Measurements from ENCODE around the gene CCDC38. TPM values are rescaled to one million over a fixed set of nuclear protein-coding genes. Genes with fewer than 3 reads are reported as not detected.

CCDC38 gene
- total RNA-seq, 4 donors from 2014 or later: 0.17 TPM; not detected in 3

- H3K4me3 ChIP-seq: no peak overlapping the region
- H3K4me1 ChIP-seq: no peaks in the 10 kb centered on the region
- H3K36me3 ChIP-seq: no peaks in the 10 kb centered on the region
- H3K27ac ChIP-seq (replicated peaks in 1 of 4): no peak overlapping the region
- H3K27me3 ChIP-seq: peaks cover 0 to 13% (median 0%) of the 10 kb centered on the region in 4 donors
- no peak for TF ChIP-seq CTCF (IDR thresholded peaks at IDR 0.05)
- TF ChIP-seq EP300 (IDR thresholded peaks at IDR 0.05): no peak
- TF ChIP-seq POLR2A (IDR thresholded peaks at IDR 0.05; ENCODE audit: low read depth): no peak
- TF ChIP-seq POLR2AphosphoS5 (IDR thresholded peaks at IDR 0.05): no peak
- H3K9me3 ChIP-seq: no peaks in the 10 kb centered on the region
- intact Hi-C loops (cut with DNase I): no loop called here
- DNase-seq (ENCODE audit: extremely low spot score): no peak
- WGBS: 75% methylated on average over 3 of the region's 3 CpGs
Observed at GRCh38 chr12:95890958-95891357, 51.5 kb downstream of the CCDC38 start.

GRCh38 chr12:95887311-95887710 is 55.1 kb downstream of the CCDC38 start:
- intact Hi-C loops (cut with DNase I): no loop called here
- TF ChIP-seq EP300 (IDR thresholded peaks at IDR 0.05) (no peak), CTCF (IDR thresholded peaks at IDR 0.05) (no peak), POLR2A (IDR thresholded peaks at IDR 0.05; ENCODE audit: low read depth) (no peak), POLR2AphosphoS5 (IDR thresholded peaks at IDR 0.05) (no peak)
- no peak overlapping the region for H3K4me3 ChIP-seq
- no peaks in the 10 kb centered on the region for H3K36me3 ChIP-seq
- H3K9me3 ChIP-seq: peaks cover 0 to 7% (median 0%) of the 10 kb centered on the region in 4 donors
- WGBS: 77% methylated on average over 5 of the region's 5 CpGs
- H3K4me1 ChIP-seq: no peaks in the 10 kb centered on the region
- peaks cover 0 to 7% (median 0%) of the 10 kb centered on the region in 4 donors for H3K27me3 ChIP-seq
- H3K27ac ChIP-seq (replicated peaks in 1 of 4): no peak overlapping the region
- DNase-seq (ENCODE audit: extremely low spot score): no peak

GRCh38 chr12:95884998-95885397 is 57.4 kb downstream of the CCDC38 start:
- DNase-seq (ENCODE audit: extremely low spot score): no peak
- peaks cover 0 to 7% (median 0%) of the 10 kb centered on the region in 4 donors for H3K9me3 ChIP-seq
- TF ChIP-seq CTCF (IDR thresholded peaks at IDR 0.05) (no peak), POLR2A (IDR thresholded peaks at IDR 0.05; ENCODE audit: low read depth) (no peak), POLR2AphosphoS5 (IDR thresholded peaks at IDR 0.05) (no peak), EP300 (IDR thresholded peaks at IDR 0.05) (no peak)
- intact Hi-C loops (cut with DNase I): no loop called here
- H3K27me3 ChIP-seq: peaks cover 0 to 2% (median 0%) of the 10 kb centered on the region in 4 donors
- WGBS: 62% methylated on average over 3 of the region's 3 CpGs
- H3K27ac ChIP-seq (replicated peaks in 1 of 4): no peak overlapping the region
- H3K36me3 ChIP-seq: no peaks in the 10 kb centered on the region
- H3K4me3 ChIP-seq: no peak overlapping the region
- no peaks in the 10 kb centered on the region for H3K4me1 ChIP-seq

GRCh38 chr12:95882873-95883272 is 59.5 kb downstream of the CCDC38 start:
- intact Hi-C loops (cut with DNase I): no loop called here
- 90% methylated on average over 4 of the region's 4 CpGs for WGBS
- Histone ChIP-seq H3K36me3 (no peaks in the 10 kb centered on the region), H3K9me3 (peaks cover 0 to 7% (median 0%) of the 10 kb centered on the region in 4 donors), H3K27me3 (no peaks in the 10 kb centered on the region), H3K4me3 (no peak overlapping the region), H3K4me1 (no peaks in the 10 kb centered on the region), H3K27ac (replicated peaks in 1 of 4) (no peak overlapping the region)
- no peak for DNase-seq (ENCODE audit: extremely low spot score)
- TF ChIP-seq POLR2A (IDR thresholded peaks at IDR 0.05; ENCODE audit: low read depth) (no peak), CTCF (IDR thresholded peaks at IDR 0.05) (no peak), EP300 (IDR thresholded peaks at IDR 0.05) (no peak), POLR2AphosphoS5 (IDR thresholded peaks at IDR 0.05) (no peak)

- Histone ChIP-seq H3K36me3 (no peaks in the 10 kb centered on the region), H3K4me3 (no peak overlapping the region), H3K4me1 (no peaks in the 10 kb centered on the region), H3K27me3 (no peaks in the 10 kb centered on the region), H3K27ac (replicated peaks in 1 of 4) (no peak overlapping the region), H3K9me3 (peaks cover 0 to 7% (median 0%) of the 10 kb centered on the region in 4 donors)
- no peak for DNase-seq (ENCODE audit: extremely low spot score)
- intact Hi-C loops (cut with DNase I): no loop called here
- WGBS: 30% methylated on average over 1 of the region's 1 CpG
- no peak for TF ChIP-seq CTCF (IDR thresholded peaks at IDR 0.05)
- no peak for TF ChIP-seq POLR2A (IDR thresholded peaks at IDR 0.05; ENCODE audit: low read depth)
- no peak for TF ChIP-seq POLR2AphosphoS5 (IDR thresholded peaks at IDR 0.05)
- TF ChIP-seq EP300 (IDR thresholded peaks at IDR 0.05): no peak
Observed at GRCh38 chr12:95882080-95882479, 60.3 kb downstream of the CCDC38 start.
